ENCODE results near the gene CACNB4. TPM values are rescaled to one million over a fixed set of nuclear protein-coding genes. Genes with fewer than 3 reads are reported as not detected.

Gene CACNB4
- polyA plus RNA-seq, 1 donor from 2014 or later = 29.0 TPM

DNA sequence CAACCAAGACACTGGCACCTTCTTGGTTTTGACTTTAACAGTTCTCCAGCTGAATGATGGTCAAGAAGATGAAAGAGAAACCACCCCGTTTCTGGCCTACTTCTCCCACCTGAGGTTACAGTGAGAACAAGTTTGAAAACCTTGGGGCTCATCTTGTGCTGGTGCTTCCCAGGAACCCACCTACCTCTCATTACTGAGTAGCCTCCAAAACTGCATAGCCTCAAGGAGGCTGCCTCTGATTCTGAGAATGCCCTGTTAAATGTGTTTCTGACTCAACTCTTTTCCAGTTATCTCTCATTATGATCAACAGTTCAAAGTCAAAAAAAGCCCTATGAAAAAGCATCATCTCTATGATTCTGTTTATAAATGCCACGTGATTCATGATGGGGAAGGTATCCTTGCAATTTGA, 121.9 kb downstream of the CACNB4 start:
- no peaks in the 10 kb centered on the region for H3K27me3 ChIP-seq (ENCODE audit: insufficient read depth, low read depth, low read length)
- no peaks in the 10 kb centered on the region for H3F3A ChIP-seq (ENCODE audit: insufficient read depth, low read length, poor library complexity, severe bottlenecking)

More for the DNA sequence above, 121.9 kb downstream of the CACNB4 start:
- Histone ChIP-seq H3K36me3 (ENCODE audit: insufficient read depth, low read length) (no peaks in the 10 kb centered on the region), H2AFZ (ENCODE audit: low read depth, low read length) (no peak overlapping the region), H3K4me2 (ENCODE audit: low read length) (no peak overlapping the region), H3K9me3 (ENCODE audit: low read length) (no peaks in the 10 kb centered on the region), H3K4me3 (ENCODE audit: low read length) (no peak overlapping the region), H3K27ac (ENCODE audit: low read length) (no peak overlapping the region), H3K79me2 (replicated peaks; ENCODE audit: insufficient read depth, low read length) (peaks cover 8% of the 10 kb centered on the region), H3K9ac (ENCODE audit: low read length) (no peak overlapping the region), H3K9me2 (ENCODE audit: insufficient read depth, low read length) (no peaks in the 10 kb centered on the region), H4K20me1 (ENCODE audit: insufficient read depth) (no peaks in the 10 kb centered on the region)
- TF ChIP-seq RAD21 (conservative IDR thresholded peaks at IDR 0.05) (no peak), SMC3 (conservative IDR thresholded peaks at IDR 0.05; ENCODE audit: poor library complexity) (no peak), EZH2 (IDR thresholded peaks at IDR 0.05; ENCODE audit: borderline replicate concordance, insufficient read depth, low read length, poor library complexity, severe bottlenecking) (no peak), REST (IDR thresholded peaks at IDR 0.05; ENCODE audit: borderline replicate concordance) (no peak), TAF1 (IDR thresholded peaks at IDR 0.05; ENCODE audit: low read depth) (no peak), MXI1 (conservative IDR thresholded peaks at IDR 0.05; ENCODE audit: poor library complexity, severe bottlenecking) (no peak), CTCF (IDR thresholded peaks at IDR 0.05; ENCODE audit: poor library complexity, severe bottlenecking) (no peak)
